Retinal pigment epithelial cell (primary cell): ENCODE data around the gene CHADL.

Source experiments
- DNase-seq: peaks from one replicate; pipeline ENCODE4 v3.0.0-alpha.2; 2010; ENCODE audit warnings: low read depth
- H3K4me3 ChIP-seq: 2 replicates; pipeline ENCODE4 v1.5.1; 2011; ENCODE audit warnings: mild to moderate bottlenecking, low read length, control low read depth, moderate library complexity
- TF ChIP-seq, protein P1 (sequence below): conservative IDR thresholded peaks from 2 replicates; pipeline ENCODE4 v1.5.1; 2011; ENCODE audit warnings: low read depth, low read length, control low read depth, inconsistent platforms

Gene CHADL

DNA sequence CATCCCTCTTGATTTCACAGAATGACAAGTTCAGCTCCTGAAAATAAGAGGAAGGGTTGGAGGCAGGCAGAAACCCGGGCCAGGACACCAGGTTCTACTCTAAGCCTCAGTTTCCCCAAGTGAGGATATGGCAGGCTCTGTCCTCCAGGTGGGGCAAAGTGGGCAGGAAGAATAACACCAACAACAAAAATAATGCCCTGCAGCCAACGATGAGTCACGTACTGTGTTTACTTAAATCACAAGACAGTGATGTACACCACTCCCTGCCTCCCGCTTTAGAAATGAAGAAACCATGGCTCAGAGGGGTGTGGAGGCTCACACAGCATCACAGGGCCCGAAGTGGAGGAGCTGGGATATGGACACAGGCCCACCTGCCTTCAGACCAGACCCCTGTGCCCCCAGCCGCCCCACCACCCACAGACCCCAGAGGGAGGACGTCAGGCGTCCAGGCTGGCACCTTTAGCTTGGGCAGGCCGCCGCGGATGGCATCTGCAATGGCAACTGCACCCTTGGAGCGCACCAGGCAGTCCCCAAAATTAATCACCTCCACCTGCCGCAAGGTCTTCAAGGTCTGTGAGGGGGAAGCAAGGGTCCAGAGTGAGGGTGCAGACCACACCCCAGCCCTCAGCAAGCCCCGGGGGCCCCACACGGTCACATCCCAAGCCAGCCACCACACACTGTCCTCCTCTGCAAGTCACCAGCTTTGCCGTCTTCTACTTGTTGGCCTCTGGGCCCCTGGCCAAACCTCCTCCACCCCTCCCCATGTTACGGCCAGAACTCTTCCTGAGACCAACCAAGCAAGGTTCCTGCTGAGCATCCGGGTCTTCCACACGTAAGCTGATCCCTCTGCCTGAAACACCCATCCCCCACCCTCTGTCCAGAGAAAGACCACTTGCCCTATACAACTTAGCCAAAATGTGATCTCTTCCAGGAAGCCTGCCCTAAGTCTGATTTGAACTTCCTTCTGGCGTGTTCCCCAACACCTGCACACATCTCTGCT is 15.8 kb upstream of the CHADL start:
- no peak for DNase-seq
- TF ChIP-seq, protein P1, sequence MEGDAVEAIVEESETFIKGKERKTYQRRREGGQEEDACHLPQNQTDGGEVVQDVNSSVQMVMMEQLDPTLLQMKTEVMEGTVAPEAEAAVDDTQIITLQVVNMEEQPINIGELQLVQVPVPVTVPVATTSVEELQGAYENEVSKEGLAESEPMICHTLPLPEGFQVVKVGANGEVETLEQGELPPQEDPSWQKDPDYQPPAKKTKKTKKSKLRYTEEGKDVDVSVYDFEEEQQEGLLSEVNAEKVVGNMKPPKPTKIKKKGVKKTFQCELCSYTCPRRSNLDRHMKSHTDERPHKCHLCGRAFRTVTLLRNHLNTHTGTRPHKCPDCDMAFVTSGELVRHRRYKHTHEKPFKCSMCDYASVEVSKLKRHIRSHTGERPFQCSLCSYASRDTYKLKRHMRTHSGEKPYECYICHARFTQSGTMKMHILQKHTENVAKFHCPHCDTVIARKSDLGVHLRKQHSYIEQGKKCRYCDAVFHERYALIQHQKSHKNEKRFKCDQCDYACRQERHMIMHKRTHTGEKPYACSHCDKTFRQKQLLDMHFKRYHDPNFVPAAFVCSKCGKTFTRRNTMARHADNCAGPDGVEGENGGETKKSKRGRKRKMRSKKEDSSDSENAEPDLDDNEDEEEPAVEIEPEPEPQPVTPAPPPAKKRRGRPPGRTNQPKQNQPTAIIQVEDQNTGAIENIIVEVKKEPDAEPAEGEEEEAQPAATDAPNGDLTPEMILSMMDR = peak; percentile 26
- H3K4me3 ChIP-seq = no peak overlapping the region

DNA sequence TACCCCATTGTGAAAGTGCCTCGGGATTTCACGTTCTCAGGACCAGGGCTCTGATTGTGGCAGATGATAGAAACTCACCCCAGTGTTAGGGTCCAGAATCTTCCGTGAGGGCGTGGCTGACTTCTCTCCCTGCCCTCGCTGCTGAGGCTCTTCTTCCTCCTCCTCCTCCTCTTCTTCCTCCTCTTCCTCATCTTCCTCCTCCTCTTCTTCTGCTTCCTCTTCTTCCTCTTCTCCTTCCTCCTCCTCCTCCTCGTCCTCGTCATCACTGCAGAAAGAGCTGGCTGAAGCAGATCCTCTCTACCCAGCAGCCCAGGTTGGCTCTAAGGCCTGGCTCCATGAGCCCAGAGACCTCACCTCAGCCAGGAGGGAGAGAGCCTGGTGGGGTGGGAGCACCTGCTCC is 13.5 kb upstream of the CHADL start:
- H3K4me3 ChIP-seq = no peak overlapping the region
- TF ChIP-seq, protein P1 = no peak
- DNase-seq = no peak

DNA sequence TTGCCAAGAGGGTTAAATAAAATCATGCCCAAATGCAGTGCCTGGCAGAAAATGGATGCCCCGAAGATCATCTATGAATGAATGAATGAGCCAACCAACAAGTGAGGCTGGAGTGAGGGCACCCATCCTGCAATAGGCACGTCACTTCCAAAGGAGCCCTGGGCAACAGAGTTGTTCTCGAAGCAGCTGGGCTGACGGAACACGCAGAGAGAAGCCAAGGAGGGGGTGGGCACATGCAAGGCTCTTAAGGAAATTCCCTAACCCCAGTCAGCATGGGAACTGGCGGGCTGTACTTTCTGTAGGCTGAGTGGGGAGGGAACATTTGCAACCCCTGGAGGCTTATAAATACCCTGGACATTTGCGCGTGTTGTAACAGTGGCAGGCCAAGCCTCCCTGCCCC is 11.6 kb upstream of the CHADL start:
- no peak for DNase-seq
- H3K4me3 ChIP-seq = no peak overlapping the region
- TF ChIP-seq, protein P1 = no peak

DNA sequence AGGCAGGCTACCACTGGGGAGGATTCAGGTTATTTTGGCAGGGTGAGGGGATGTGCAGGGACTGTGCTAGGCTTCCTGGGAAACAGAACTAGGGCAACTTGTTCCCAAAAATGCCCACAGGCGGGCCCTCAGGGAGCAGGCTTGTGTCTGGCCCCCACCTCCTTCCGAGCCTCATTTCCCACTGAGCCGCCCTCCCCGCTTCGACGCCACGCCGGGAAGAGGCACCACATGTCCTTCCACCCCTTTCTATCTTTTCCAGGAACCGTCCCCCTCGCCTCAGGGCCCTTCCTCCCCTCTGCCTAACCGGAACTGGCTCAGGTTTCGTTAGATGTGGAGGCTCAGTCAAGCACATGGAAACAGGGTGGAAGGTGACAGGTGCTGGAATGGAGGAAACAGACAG is 9.4 kb upstream of the CHADL start:
- TF ChIP-seq, protein P1 = no peak
- DNase-seq = no peak
- H3K4me3 ChIP-seq = no peak overlapping the region

- no peak for DNase-seq
- TF ChIP-seq, protein P1 = no peak
These were observed 8.7 kb upstream of the CHADL start for GRCh38 chr22:41249442-41249841.

GRCh38 chr22:41248758-41249157 is 8.0 kb upstream of the CHADL start:
- no peak for DNase-seq
- H3K4me3 ChIP-seq = no peak overlapping the region

More at GRCh38 chr22:41249442-41249841, 8.7 kb upstream of the CHADL start:
- H3K4me3 ChIP-seq = no peak overlapping the region

More at GRCh38 chr22:41248758-41249157, 8.0 kb upstream of the CHADL start:
- TF ChIP-seq, protein P1 = no peak
